HepG2 (cell line): ENCODE measurements around the gene CHRNB1. TPM values are rescaled to one million over a fixed set of nuclear protein-coding genes. Genes with fewer than 3 reads are reported as not detected.

Experiments
- ARHGAP35 ChIP-seq: sonication (generic); formaldehyde crosslinking; IDR thresholded peaks from 2 replicates; pipeline ENCODE4 v1.9.0; 2022; ENCODE audit warnings: mild to moderate bottlenecking, inconsistent platforms, moderate library complexity, missing genetic modification reagents, borderline replicate concordance
- CEBPB ChIP-seq: IDR thresholded peaks from 2 replicates; pipeline ENCODE4 v1.6.1; 2011; ENCODE audit warnings: low read depth, low read length, improper control_type of control experiment, borderline replicate concordance
- ESRRA ChIP-seq: sonication (generic); formaldehyde crosslinking; IDR thresholded peaks from 2 replicates; pipeline ENCODE4 v1.5.1; 2020; ENCODE audit warnings: mild to moderate bottlenecking, low read depth, missing genetic modification reagents
- GABPA ChIP-seq, 2 experiments: IDR thresholded peaks; 2 replicates each; pipeline ENCODE4 v1.6.1; 2011 to 2016; ENCODE audit warnings: low read depth in 2 of 2, low read length in 1 of 2, missing biosample characterization in 1 of 2, missing genetic modification characterization in 1 of 2
- GATAD2A ChIP-seq: IDR thresholded peaks from 2 replicates; pipeline ENCODE4 v1.6.1; 2016
- HOXA3 ChIP-seq: sonication (generic); formaldehyde crosslinking; IDR thresholded peaks from 2 replicates; pipeline ENCODE4 v1.5.0; 2020; ENCODE audit warnings: missing genetic modification reagents
- IRF1 ChIP-seq: sonication (generic); formaldehyde crosslinking; IDR thresholded peaks from 2 replicates; pipeline ENCODE4 v1.4.0; 2020; ENCODE audit warnings: low read depth, mild to moderate bottlenecking, missing genetic modification reagents
- MIER3 ChIP-seq: IDR thresholded peaks from 2 replicates; pipeline ENCODE4 v1.6.1; 2016; ENCODE audit warnings: missing compliant biosample characterization, borderline replicate concordance
- NONO ChIP-seq, 2 experiments: fragments of 450-650 bp in 1 of 2; sonication (generic) in 1 of 2; formaldehyde crosslinking in 1 of 2; IDR thresholded peaks in 1 of 2; conservative IDR thresholded peaks in 1 of 2; 2 replicates each; pipeline versions ENCODE4 v1.6.1 to v1.8.0; 2017 to 2022; ENCODE audit warnings: mild to moderate bottlenecking in 1 of 2, missing genetic modification reagents in 1 of 2, moderate library complexity in 1 of 2
- NRL ChIP-seq: sonication (generic); formaldehyde crosslinking; IDR thresholded peaks from 2 replicates; pipeline ENCODE4 v1.5.0; 2020; ENCODE audit warnings: missing genetic modification reagents, mild to moderate bottlenecking, moderate library complexity, borderline replicate concordance
- SETDB1 ChIP-seq: sonication (generic); formaldehyde crosslinking; IDR thresholded peaks from 2 replicates; pipeline ENCODE4 v1.5.1; 2020; ENCODE audit warnings: missing genetic modification reagents, mild to moderate bottlenecking, borderline replicate concordance
- ZBTB38 ChIP-seq: sonication (generic); formaldehyde crosslinking; IDR thresholded peaks from 2 replicates; pipeline ENCODE4 v1.5.1; 2020; ENCODE audit warnings: mild to moderate bottlenecking, missing genetic modification reagents
- ZNF101 ChIP-seq: sonication (generic); formaldehyde crosslinking; IDR thresholded peaks from 2 replicates; pipeline ENCODE4 v1.4.0; 2020; ENCODE audit warnings: mild to moderate bottlenecking, low read depth, missing genetic modification reagents, borderline replicate concordance
- ZNF331 ChIP-seq: sonication (generic); formaldehyde crosslinking; IDR thresholded peaks from 2 replicates; pipeline ENCODE4 v1.4.0; 2020; ENCODE audit warnings: missing genetic modification reagents
- ZNF354B ChIP-seq: sonication (generic); formaldehyde crosslinking; IDR thresholded peaks from 2 replicates; pipeline ENCODE4 v1.8.0; 2022; ENCODE audit warnings: mild to moderate bottlenecking, missing genetic modification reagents
- ZNF891 ChIP-seq: sonication (generic); formaldehyde crosslinking; IDR thresholded peaks from 2 replicates; pipeline ENCODE4 v1.5.0; 2020; ENCODE audit warnings: mild to moderate bottlenecking, missing genetic modification reagents
- polyA plus RNA-seq, 8 experiments: library from polyadenylated mRNA; depleted of rRNA in 3 of 8; stranded (reverse) in 7 of 8; unstranded in 1 of 8; fragments of >200 nt; fragmentation: Illumina TruSeq in 4 of 8; extraction: Trizol in 4 of 8; gene quantifications; 2 replicates each; pipeline versions ENCODE4 v1.2.1 to v1.2.3, GENCODE V29; 2011 to 2016; ENCODE audit warnings: low read depth in 4 of 8, missing spikeins in 1 of 8, mixed read lengths in 1 of 8; ENCODE audit not compliant: insufficient read depth in 1 of 8
- total RNA-seq, 5 experiments: library from RNA; depleted of rRNA; stranded (reverse); fragments of >200 nt; fragmentation: Illumina TruSeq; extraction: Trizol; gene quantifications; 2 replicates each; pipeline ENCODE4 v1.2.3, GENCODE V29; 2016; ENCODE audit warnings: low read depth in 1 of 5
- TF ChIP-seq, protein P1 (sequence below): sonication (generic); formaldehyde crosslinking; IDR thresholded peaks from 2 replicates; pipeline ENCODE4 v1.4.0; 2020; ENCODE audit warnings: mild to moderate bottlenecking, missing genetic modification reagents, borderline replicate concordance
- TF ChIP-seq, protein P2 (sequence below): sonication (generic); formaldehyde crosslinking; IDR thresholded peaks from 2 replicates; pipeline ENCODE4 v1.4.0; 2020; ENCODE audit warnings: mild to moderate bottlenecking, missing genetic modification reagents
- TF ChIP-seq, protein P3 (sequence below): sonication (generic); formaldehyde crosslinking; conservative IDR thresholded peaks from 2 replicates; pipeline ENCODE4 v1.8.0; 2022; ENCODE audit warnings: low read depth, missing genetic modification reagents
- TF ChIP-seq, protein P4 (sequence below): sonication (generic); formaldehyde crosslinking; IDR thresholded peaks from 2 replicates; pipeline ENCODE4 v1.5.0; 2020; ENCODE audit warnings: mild to moderate bottlenecking, missing genetic modification reagents

Gene CHRNB1
- total and polyA plus RNA-seq, 2 of the 13 experiments (the other 11 are each of a cell fraction or from before 2014, with no cell fraction given) = 5.4 to 33.7 TPM

GRCh38 chr17:7403043-7403726 lies 41.7 kb upstream of the CHRNB1 start (continued):
- TF ChIP-seq, protein P1, sequence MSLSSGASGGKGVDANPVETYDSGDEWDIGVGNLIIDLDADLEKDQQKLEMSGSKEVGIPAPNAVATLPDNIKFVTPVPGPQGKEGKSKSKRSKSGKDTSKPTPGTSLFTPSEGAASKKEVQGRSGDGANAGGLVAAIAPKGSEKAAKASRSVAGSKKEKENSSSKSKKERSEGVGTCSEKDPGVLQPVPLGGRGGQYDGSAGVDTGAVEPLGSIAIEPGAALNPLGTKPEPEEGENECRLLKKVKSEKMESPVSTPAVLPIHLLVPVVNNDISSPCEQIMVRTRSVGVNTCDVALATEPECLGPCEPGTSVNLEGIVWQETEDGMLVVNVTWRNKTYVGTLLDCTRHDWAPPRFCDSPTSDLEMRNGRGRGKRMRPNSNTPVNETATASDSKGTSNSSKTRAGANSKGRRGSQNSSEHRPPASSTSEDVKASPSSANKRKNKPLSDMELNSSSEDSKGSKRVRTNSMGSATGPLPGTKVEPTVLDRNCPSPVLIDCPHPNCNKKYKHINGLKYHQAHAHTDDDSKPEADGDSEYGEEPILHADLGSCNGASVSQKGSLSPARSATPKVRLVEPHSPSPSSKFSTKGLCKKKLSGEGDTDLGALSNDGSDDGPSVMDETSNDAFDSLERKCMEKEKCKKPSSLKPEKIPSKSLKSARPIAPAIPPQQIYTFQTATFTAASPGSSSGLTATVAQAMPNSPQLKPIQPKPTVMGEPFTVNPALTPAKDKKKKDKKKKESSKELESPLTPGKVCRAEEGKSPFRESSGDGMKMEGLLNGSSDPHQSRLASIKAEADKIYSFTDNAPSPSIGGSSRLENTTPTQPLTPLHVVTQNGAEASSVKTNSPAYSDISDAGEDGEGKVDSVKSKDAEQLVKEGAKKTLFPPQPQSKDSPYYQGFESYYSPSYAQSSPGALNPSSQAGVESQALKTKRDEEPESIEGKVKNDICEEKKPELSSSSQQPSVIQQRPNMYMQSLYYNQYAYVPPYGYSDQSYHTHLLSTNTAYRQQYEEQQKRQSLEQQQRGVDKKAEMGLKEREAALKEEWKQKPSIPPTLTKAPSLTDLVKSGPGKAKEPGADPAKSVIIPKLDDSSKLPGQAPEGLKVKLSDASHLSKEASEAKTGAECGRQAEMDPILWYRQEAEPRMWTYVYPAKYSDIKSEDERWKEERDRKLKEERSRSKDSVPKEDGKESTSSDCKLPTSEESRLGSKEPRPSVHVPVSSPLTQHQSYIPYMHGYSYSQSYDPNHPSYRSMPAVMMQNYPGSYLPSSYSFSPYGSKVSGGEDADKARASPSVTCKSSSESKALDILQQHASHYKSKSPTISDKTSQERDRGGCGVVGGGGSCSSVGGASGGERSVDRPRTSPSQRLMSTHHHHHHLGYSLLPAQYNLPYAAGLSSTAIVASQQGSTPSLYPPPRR (CRISPR knock-in tag) = peak; percentile 3; the same call in 1 of the 2 replicates
- no peak for TF ChIP-seq IRF1
- TF ChIP-seq GABPA (IDR thresholded peaks at IDR 0.05; ENCODE audit: low read depth, low read length) = no peak
- peak; percentile 39 for TF ChIP-seq GABPA (CRISPR knock-in tag; IDR thresholded peaks at IDR 0.05; ENCODE audit: low read depth)
- TF ChIP-seq ESRRA = no peak
- TF ChIP-seq, protein P2, sequence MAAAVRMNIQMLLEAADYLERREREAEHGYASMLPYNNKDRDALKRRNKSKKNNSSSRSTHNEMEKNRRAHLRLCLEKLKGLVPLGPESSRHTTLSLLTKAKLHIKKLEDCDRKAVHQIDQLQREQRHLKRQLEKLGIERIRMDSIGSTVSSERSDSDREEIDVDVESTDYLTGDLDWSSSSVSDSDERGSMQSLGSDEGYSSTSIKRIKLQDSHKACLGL = no peak
- no peak for TF ChIP-seq SETDB1
- TF ChIP-seq ZNF331 (CRISPR knock-in tag) = peak; percentile 39; the same call in 1 of the 2 replicates
- TF ChIP-seq ZNF891 (CRISPR knock-in tag) = no peak
- TF ChIP-seq, protein P3, sequence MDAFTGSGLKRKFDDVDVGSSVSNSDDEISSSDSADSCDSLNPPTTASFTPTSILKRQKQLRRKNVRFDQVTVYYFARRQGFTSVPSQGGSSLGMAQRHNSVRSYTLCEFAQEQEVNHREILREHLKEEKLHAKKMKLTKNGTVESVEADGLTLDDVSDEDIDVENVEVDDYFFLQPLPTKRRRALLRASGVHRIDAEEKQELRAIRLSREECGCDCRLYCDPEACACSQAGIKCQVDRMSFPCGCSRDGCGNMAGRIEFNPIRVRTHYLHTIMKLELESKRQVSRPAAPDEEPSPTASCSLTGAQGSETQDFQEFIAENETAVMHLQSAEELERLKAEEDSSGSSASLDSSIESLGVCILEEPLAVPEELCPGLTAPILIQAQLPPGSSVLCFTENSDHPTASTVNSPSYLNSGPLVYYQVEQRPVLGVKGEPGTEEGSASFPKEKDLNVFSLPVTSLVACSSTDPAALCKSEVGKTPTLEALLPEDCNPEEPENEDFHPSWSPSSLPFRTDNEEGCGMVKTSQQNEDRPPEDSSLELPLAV (CRISPR knock-in tag) = no peak
- TF ChIP-seq, protein P4, sequence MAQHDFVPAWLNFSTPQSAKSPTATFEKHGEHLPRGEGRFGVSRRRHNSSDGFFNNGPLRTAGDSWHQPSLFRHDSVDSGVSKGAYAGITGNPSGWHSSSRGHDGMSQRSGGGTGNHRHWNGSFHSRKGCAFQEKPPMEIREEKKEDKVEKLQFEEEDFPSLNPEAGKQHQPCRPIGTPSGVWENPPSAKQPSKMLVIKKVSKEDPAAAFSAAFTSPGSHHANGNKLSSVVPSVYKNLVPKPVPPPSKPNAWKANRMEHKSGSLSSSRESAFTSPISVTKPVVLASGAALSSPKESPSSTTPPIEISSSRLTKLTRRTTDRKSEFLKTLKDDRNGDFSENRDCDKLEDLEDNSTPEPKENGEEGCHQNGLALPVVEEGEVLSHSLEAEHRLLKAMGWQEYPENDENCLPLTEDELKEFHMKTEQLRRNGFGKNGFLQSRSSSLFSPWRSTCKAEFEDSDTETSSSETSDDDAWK (CRISPR knock-in tag) = no peak
- TF ChIP-seq ZNF101 (CRISPR knock-in tag) = no peak
- TF ChIP-seq HOXA3 (CRISPR knock-in tag) = no peak
- no peak for TF ChIP-seq ARHGAP35 (CRISPR knock-in tag)
- no peak for TF ChIP-seq MIER3 (CRISPR knock-in tag)
- no peak for TF ChIP-seq ZBTB38 (CRISPR knock-in tag)
- TF ChIP-seq NONO (IDR thresholded peaks at IDR 0.05) = no peak
- TF ChIP-seq NONO (CRISPR knock-in tag; conservative IDR thresholded peaks at IDR 0.05) = no peak; the same call in 1 of the 2 replicates
- TF ChIP-seq ZNF354B (CRISPR knock-in tag) = no peak
- peak; percentile 64 for TF ChIP-seq GATAD2A (CRISPR knock-in tag)
- TF ChIP-seq CEBPB = no peak
- no peak for TF ChIP-seq NRL (CRISPR knock-in tag)
